ENCODE measurements around the gene B3GNT2. TPM values are rescaled to one million over a fixed set of nuclear protein-coding genes. Genes with fewer than 3 reads are reported as not detected.
A peak's percentile ranks its signal among the peaks of the same experiment; 100 is the strongest.

The B3GNT2 gene
- total RNA-seq, 1 donor from 2014 or later, result 22.6 TPM

DNA sequence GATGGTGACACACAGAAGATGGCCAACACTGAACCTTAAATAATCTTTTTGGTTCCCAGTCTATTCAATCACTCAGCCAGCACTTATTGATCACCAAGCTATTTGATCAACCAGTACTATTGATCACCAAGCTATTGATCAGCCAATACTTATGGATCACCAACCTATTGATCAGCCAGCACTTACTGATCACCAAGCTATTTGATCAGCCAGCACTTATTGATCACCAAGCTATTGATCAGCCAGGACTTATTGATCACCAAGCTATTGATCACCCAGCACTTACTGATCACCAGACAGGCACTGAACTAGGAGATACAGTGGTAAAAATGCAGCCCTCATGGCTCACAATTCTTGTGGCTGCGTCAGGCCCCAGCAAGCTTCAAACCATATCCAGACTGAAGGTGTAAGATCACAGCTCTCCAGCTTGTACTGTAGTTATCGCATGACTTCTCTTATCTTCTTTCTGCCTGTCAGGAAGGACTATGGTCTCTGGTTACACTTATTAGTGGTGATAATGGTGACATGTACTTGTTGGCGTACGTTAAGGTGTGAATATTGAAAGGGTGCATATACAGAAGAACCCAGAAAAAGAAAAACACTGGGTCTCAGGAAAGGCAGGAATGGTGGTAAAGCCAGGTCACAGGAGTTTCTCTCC is 18.4 kb upstream of the B3GNT2 start:
- no peak overlapping the region for H3K4me3 ChIP-seq (ENCODE audit: low read depth, low read length)
- DNase-seq (ENCODE audit: low read depth), result no peak
- no peak for TF ChIP-seq CTCF (conservative IDR thresholded peaks at IDR 0.05; ENCODE audit: low read depth, low read length)

DNA sequence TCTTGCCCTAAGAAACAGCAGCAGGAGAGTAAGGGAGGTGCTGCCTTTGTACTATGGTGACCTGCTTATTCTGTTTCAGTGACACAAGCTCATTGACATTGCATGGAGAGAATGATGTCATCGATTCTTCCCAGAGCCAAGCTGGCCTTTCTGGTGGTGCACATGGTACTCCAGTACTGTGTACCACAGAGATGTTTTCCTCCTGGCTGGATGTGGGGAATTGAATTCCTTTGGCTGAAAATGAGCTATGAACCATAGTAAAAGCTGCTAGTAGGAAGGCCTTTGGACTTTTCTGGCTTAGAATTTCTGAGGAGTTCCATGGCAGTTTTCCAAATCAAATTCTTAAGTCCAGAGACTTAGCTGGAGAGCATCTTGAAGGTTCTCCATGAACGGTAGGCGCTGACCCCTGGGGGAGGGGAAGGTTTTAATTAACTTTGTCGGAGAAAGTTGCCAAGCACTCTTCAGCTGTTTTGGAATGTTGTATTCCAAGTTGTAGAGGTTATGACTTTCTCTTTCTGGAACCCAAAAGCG is 17.1 kb upstream of the B3GNT2 start:
- peak; percentile 73 for DNase-seq (ENCODE audit: low read depth)
- H3K4me3 ChIP-seq (ENCODE audit: low read depth, low read length), result no peak overlapping the region
- TF ChIP-seq CTCF (conservative IDR thresholded peaks at IDR 0.05; ENCODE audit: low read depth, low read length), result no peak

DNA sequence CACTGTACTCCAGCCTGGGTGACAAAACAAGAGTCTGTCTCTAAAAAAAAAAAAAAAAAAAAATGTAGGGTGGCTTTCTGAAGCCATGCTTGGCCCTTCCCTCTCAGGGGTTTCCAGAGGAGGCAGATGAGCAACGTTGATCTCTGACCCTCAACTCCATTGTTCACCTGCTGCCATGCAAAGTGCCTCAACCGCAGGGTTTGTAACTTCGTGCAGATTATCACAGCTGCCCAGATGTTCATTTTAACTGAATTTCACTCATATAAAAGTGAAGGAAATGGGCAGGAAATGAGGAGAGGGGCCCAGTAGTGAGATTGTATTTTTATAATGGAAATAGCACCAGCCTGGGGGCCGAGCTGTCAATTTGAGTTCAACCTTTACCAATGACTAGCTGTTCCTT is 14.9 kb upstream of the B3GNT2 start:
- DNase-seq (ENCODE audit: low read depth), result no peak
- TF ChIP-seq CTCF (conservative IDR thresholded peaks at IDR 0.05; ENCODE audit: low read depth, low read length), result no peak

GRCh38 chr2:62181843-62182242 is 14.1 kb upstream of the B3GNT2 start:
- TF ChIP-seq CTCF (conservative IDR thresholded peaks at IDR 0.05; ENCODE audit: low read depth, low read length), result no peak
- H3K4me3 ChIP-seq (ENCODE audit: low read depth, low read length), result no peak overlapping the region
- DNase-seq (ENCODE audit: low read depth), result no peak

More for the DNA sequence above, 14.9 kb upstream of the B3GNT2 start:
- no peak overlapping the region for H3K4me3 ChIP-seq (ENCODE audit: low read depth, low read length)

DNA sequence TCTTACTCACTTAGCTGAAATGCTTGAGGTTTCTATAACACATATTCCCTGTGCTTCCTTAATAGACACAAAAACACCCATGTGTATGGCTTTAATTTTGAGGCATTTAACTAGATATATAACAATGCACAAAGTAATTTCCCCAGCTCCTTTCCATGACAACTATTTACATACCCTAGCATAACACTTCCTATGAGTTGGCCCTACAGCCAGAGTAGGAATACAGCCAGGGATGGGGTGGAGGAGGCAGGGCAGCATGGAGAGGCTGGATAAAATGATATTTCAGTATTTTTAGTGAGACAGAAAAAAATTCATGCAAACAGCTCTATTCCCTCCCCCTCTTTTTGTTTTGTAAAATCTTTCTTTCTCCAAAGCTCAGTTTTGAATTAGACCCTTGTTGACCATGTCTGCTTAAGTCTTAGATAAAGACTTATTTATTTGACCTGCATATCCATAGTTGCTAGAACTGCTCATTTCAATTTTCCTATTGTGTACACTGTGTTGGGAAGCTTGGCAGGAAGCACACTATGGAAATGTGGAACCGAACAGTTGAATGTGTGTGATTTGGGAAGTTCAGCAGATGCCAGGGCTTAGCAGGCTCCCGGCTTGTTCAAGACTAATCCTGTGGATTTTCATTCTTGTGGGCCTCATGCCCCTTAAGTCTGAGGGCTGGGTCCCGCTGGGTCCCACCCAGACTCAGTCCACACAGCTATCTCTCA is 11.2 kb upstream of the B3GNT2 start:
- TF ChIP-seq CTCF (conservative IDR thresholded peaks at IDR 0.05; ENCODE audit: low read depth, low read length), result no peak
- no peak for DNase-seq (ENCODE audit: low read depth)
- no peak overlapping the region for H3K4me3 ChIP-seq (ENCODE audit: low read depth, low read length)

DNA sequence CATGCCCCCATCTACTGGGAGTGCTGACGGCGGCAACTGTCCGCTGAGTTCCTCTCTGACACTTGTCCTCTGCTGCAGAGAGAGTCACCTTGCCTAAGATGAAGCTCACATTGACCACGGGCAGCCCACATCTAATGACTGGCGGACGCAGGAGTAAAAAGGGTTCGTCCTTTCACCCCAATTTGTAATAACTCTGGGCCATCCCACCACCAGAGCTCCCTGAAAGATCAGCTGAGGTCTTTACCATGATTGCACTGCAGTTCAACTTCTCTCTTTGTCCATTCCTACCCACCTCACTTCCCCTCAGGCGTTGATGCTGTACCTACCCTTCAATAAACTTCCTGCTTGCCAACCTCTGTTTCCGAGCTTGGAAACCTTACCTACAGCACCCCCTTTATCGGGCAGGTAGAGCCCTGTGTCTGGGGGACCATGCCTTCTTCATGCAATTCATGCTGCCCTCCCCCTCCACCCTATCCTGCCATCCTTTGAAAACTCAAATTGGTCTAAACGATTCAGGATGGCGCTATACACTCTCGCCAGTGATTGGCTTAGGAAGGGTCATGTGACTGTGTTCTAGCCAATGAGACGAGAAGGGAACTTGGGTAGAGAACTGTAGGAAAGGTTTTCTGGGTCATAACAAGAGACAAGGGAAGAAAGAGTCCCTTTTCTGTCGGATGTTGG is 10.3 kb upstream of the B3GNT2 start:
- no peak overlapping the region for H3K4me3 ChIP-seq (ENCODE audit: low read depth, low read length)
- no peak for DNase-seq (ENCODE audit: low read depth)
- TF ChIP-seq CTCF (conservative IDR thresholded peaks at IDR 0.05; ENCODE audit: low read depth, low read length), result no peak

All from epithelial cell of proximal tubule (primary cell).